ENCODE data around the gene HOXD10. TPM values are rescaled to one million over a fixed set of nuclear protein-coding genes. Genes with fewer than 3 reads are reported as not detected.

Gene HOXD10
- total and polyA plus RNA-seq, 7 donors, result 0.03 to 0.04 TPM; not detected in 5

- no peak overlapping the region for H3K27ac ChIP-seq
- H3K27me3 ChIP-seq (ENCODE audit: insufficient read depth in 3 of 3, low read length in 2 of 3), result peaks cover 4 to 99% (median 66%) of the 10 kb centered on the region in 3 donors
- no peaks in the 10 kb centered on the region for H3K9me3 ChIP-seq
- H3K36me3 ChIP-seq (ENCODE audit: insufficient read depth in 1 of 2, low read depth in 1 of 2), result no peaks in the 10 kb centered on the region
- 10 to 13% (median 12%) methylated on average over 29 of the region's 29 CpGs for WGBS, 3 donors
- no peak for TF ChIP-seq CTCF (IDR thresholded peaks at IDR 0.05)
- DNase-seq (no peak), ATAC-seq (no peak)
- peaks cover 6% of the 10 kb centered on the region for H3K4me1 ChIP-seq
- H3K4me3 ChIP-seq, result no peak overlapping the region
- intact Hi-C loops (cut with DNase I), result loop anchor here in 1 of 2 donors (5.0 kb wide), 1 partner anchor 35 kb away; no protein-coding TSS in a partner anchor
These were observed 4.7 kb upstream of the HOXD10 start for GRCh38 chr2:176111846-176112374.

GRCh38 chr2:176112375-176113302 is 3.9 kb upstream of the HOXD10 start:
- H3K36me3 ChIP-seq (ENCODE audit: insufficient read depth in 1 of 2, low read depth in 1 of 2), result no peaks in the 10 kb centered on the region
- no peak for TF ChIP-seq CTCF (IDR thresholded peaks at IDR 0.05)
- H3K27ac ChIP-seq, result no peak overlapping the region
- H3K27me3 ChIP-seq (ENCODE audit: insufficient read depth in 3 of 3, low read length in 2 of 3), result peaks cover 4 to 100% (median 68%) of the 10 kb centered on the region in 3 donors
- ATAC-seq, result no peak
- peaks cover 2% of the 10 kb centered on the region for H3K4me1 ChIP-seq
- DNase-seq, result no peak
- WGBS, 3 donors, result 29 to 30% (median 29%) methylated on average over 39 to 40 of the region's 40 CpGs
- no peaks in the 10 kb centered on the region for H3K9me3 ChIP-seq
- intact Hi-C loops (cut with DNase I), result loop anchor here in 1 of 2 donors (5.0 kb wide), 1 partner anchor 35 kb away; no protein-coding TSS in a partner anchor
- H3K4me3 ChIP-seq, result no peak overlapping the region

- WGBS, 3 donors, result 43 to 51% (median 46%) methylated on average over 26 of the region's 26 CpGs
- Histone ChIP-seq H3K4me1 (peaks cover 2% of the 10 kb centered on the region), H3K4me3 (no peak overlapping the region), H3K27ac (no peak overlapping the region), H3K9me3 (no peaks in the 10 kb centered on the region), H3K27me3 (ENCODE audit: insufficient read depth in 3 of 3, low read length in 2 of 3) (peaks cover 4 to 100% (median 65%) of the 10 kb centered on the region in 3 donors), H3K36me3 (ENCODE audit: insufficient read depth in 1 of 2, low read depth in 1 of 2) (no peaks in the 10 kb centered on the region)
- ATAC-seq (no peak), DNase-seq (no peak)
- no peak for TF ChIP-seq CTCF (IDR thresholded peaks at IDR 0.05)
- intact Hi-C loops (cut with DNase I), result loop anchor here in 1 of 2 donors (5.0 kb wide), 1 partner anchor 37 kb away; no protein-coding TSS in a partner anchor
These were observed 2.3 kb upstream of the HOXD10 start for GRCh38 chr2:176114120-176114929.

GRCh38 chr2:176114930-176115625 is 1.5 kb upstream of the HOXD10 start:
- no peaks in the 10 kb centered on the region for H3K9me3 ChIP-seq
- peaks cover 4 to 100% (median 62%) of the 10 kb centered on the region in 3 donors for H3K27me3 ChIP-seq (ENCODE audit: insufficient read depth in 3 of 3, low read length in 2 of 3)
- peaks cover 2% of the 10 kb centered on the region for H3K4me1 ChIP-seq
- DNase-seq (no peak), ATAC-seq (no peak)
- 49 to 73% (median 70%) methylated on average over 15 to 16 of the region's 16 CpGs for WGBS, 3 donors
- TF ChIP-seq CTCF (IDR thresholded peaks at IDR 0.05), result no peak
- no peak overlapping the region for H3K4me3 ChIP-seq
- intact Hi-C loops (cut with DNase I), result loop anchor here in 1 of 2 donors (5.0 kb wide), 1 partner anchor 38 kb away; no protein-coding TSS in a partner anchor
- H3K27ac ChIP-seq, result no peak overlapping the region
- H3K36me3 ChIP-seq (ENCODE audit: insufficient read depth in 1 of 2, low read depth in 1 of 2), result no peaks in the 10 kb centered on the region

Measured in psoas muscle (tissue), 8 donors.